Measurements from ENCODE around the gene DCC.

The DCC gene

GRCh38 chr18:53139746-53140500 is 799.9 kb downstream of the DCC start:
- TF ChIP-seq CTCF (IDR thresholded peaks at IDR 0.05) = no peak
- no peak overlapping the region for H3K27ac ChIP-seq
- no peak for DNase-seq (ENCODE audit: low spot score)
- no peak overlapping the region for H3K4me3 ChIP-seq

DNA sequence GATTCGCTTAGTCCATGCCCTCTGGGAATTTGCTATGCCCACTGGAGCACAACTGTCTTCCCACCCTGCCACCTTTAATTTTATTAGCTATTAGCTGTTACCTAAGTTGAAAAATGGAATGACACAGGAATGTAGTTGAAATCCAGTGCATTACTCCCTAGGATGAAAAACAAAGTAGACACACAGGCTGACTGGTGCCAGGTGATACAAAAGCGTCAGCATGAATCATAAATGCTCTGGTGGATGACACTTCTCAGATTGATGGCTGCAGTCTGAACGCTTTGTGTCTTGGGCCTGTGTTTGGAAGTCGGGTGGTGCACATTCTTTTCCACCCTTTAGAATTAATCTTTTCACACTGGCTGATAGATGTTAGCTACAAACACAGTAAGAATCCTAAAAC is 802.0 kb downstream of the DCC start:
- no peak for TF ChIP-seq CTCF (IDR thresholded peaks at IDR 0.05)
- DNase-seq (ENCODE audit: low spot score) = no peak
- Histone ChIP-seq H3K27ac (no peak overlapping the region), H3K4me3 (no peak overlapping the region)

DNA sequence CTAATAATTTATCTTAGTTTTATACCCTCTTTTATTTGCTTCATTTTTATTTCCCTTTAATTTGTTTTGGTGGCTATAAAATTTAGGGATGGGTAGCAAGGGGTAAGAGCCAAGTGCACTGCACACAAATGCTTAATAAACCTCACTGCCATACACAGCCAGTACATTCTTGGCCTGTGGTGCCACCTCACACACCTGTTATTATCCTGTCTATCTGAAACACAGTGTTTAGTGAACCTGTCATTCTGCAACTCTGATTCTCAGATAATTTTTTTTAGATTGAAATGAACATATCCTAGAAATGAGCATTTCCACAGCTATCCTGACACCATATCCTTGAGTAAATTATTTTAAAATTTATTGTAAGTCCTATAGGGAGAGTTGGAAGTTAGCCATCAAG is 807.5 kb downstream of the DCC start:
- no peak overlapping the region for H3K27ac ChIP-seq
- TF ChIP-seq CTCF (IDR thresholded peaks at IDR 0.05) = no peak
- no peak for DNase-seq (ENCODE audit: low spot score)
- no peak overlapping the region for H3K4me3 ChIP-seq

- Histone ChIP-seq H3K27ac (no peak overlapping the region), H3K4me3 (no peak overlapping the region)
- no peak for DNase-seq (ENCODE audit: low spot score)
- TF ChIP-seq CTCF (IDR thresholded peaks at IDR 0.05) = no peak
These were observed 808.1 kb downstream of the DCC start for GRCh38 chr18:53148123-53148522.

- Histone ChIP-seq H3K4me3 (no peak overlapping the region), H3K27ac (no peak overlapping the region)
- no peak for DNase-seq (ENCODE audit: low spot score)
- TF ChIP-seq CTCF (IDR thresholded peaks at IDR 0.05) = no peak
These were observed 812.5 kb downstream of the DCC start for GRCh38 chr18:53152476-53152875.

GRCh38 chr18:53153281-53153680 is 813.3 kb downstream of the DCC start:
- Histone ChIP-seq H3K4me3 (no peak overlapping the region), H3K27ac (no peak overlapping the region)
- TF ChIP-seq CTCF (IDR thresholded peaks at IDR 0.05) = no peak
- DNase-seq (ENCODE audit: low spot score) = no peak

GRCh38 chr18:53153800-53154199 is 813.8 kb downstream of the DCC start:
- H3K4me3 ChIP-seq = no peak overlapping the region
- DNase-seq (ENCODE audit: low spot score) = no peak
- no peak for TF ChIP-seq CTCF (IDR thresholded peaks at IDR 0.05)
- H3K27ac ChIP-seq = no peak overlapping the region
